SK-N-SH (cell line): Measurements from ENCODE around the gene MAN2A1. TPM values are rescaled to one million over a fixed set of nuclear protein-coding genes. Genes with fewer than 3 reads are reported as not detected.

ENCODE experiments used
- CTCF ChIA-PET: fragments of 300-600, 350-600 bp; formaldehyde crosslinking; extraction: SDS; loops from one replicate; lab custom pipeline; 2021; lab: Yijun Ruan, JAX
- POLR2A ChIA-PET: fragments of 350-600 bp; sonication (Branson Sonifier 250); formaldehyde crosslinking; extraction: SDS; loops from one replicate; lab custom pipeline; 2020; ENCODE audit warnings: antibody characterized with exemption, inconsistent platforms; lab: Yijun Ruan, JAX
- DNase-seq: peaks from one replicate; pipeline ENCODE4 v3.0.0; 2012
- H2AFZ ChIP-seq: fragments of 200-600 bp; sonication (generic); 2 replicates; pipeline ENCODE4 v1.8.1; 2016; ENCODE audit warnings: antibody characterized with exemption, mild to moderate bottlenecking, low read depth
- H3F3A ChIP-seq: fragments of 200-600 bp; sonication (generic); replicated peaks from 2 replicates; pipeline ENCODE3; 2016; ENCODE audit warnings: antibody characterized with exemption, mild to moderate bottlenecking; ENCODE audit not compliant: insufficient read depth
- H3K27ac ChIP-seq, 2 experiments: fragments of 200-500 bp in 1 of 2; fragments of 200-600 bp in 1 of 2; sonication (Bioruptor generic) in 1 of 2; sonication (generic), shearing (Covaris generic) in 1 of 2; 2 replicates each; pipeline versions ENCODE4 v1.5.1 to v1.6.1; 2014 to 2016; ENCODE audit warnings: low read depth in 2 of 2, inconsistent platforms in 1 of 2, low read length in 1 of 2, mild to moderate bottlenecking in 1 of 2, mixed read lengths in 1 of 2
- H3K27me3 ChIP-seq: fragments of 200-600 bp; sonication (generic), shearing (Covaris generic); 2 replicates; pipeline ENCODE4 v1.6.1; 2016; ENCODE audit warnings: mixed run types; ENCODE audit not compliant: insufficient read depth
- H3K36me3 ChIP-seq, 2 experiments: fragments of 200-500 bp in 1 of 2; fragments of 200-600 bp in 1 of 2; sonication (Bioruptor generic) in 1 of 2; sonication (generic) in 1 of 2; replicated peaks in 1 of 2; 2 replicates each; pipeline versions ENCODE3 to v1.5.1; 2014 to 2016; ENCODE audit warnings: low read length in 1 of 2, mild to moderate bottlenecking in 1 of 2; ENCODE audit not compliant: insufficient read depth in 2 of 2, control insufficient read depth in 1 of 2
- H3K4me1 ChIP-seq, 2 experiments: fragments of 200-500 bp in 1 of 2; fragments of 200-600 bp in 1 of 2; sonication (Bioruptor generic) in 1 of 2; sonication (generic), shearing (Covaris generic) in 1 of 2; 2 replicates each; pipeline versions ENCODE4 v1.5.1 to v1.6.1; 2014 to 2016; ENCODE audit warnings: low read depth in 1 of 2, low read length in 1 of 2, mixed run types in 1 of 2; ENCODE audit not compliant: insufficient read depth in 2 of 2, control insufficient read depth in 1 of 2
- H3K4me2 ChIP-seq: fragments of 200-600 bp; sonication (generic), shearing (Covaris generic); 2 replicates; pipeline ENCODE4 v1.6.1; 2017; ENCODE audit warnings: mixed run types
- H3K4me3 ChIP-seq, 2 experiments: fragments of 200-500 bp in 1 of 2; fragments of 200-600 bp in 1 of 2; sonication (Bioruptor generic) in 1 of 2; sonication (generic), shearing (Covaris generic) in 1 of 2; 2 replicates each; pipeline versions ENCODE4 v1.5.1 to v1.8.1; 2014 to 2016; ENCODE audit warnings: low read depth in 2 of 2, inconsistent platforms in 1 of 2, low read length in 1 of 2, mild to moderate bottlenecking in 1 of 2, mixed read lengths in 1 of 2, moderate library complexity in 1 of 2
- H3K79me2 ChIP-seq: fragments of 200-600 bp; sonication (generic); 2 replicates; pipeline ENCODE4 v1.8.1; 2017; ENCODE audit warnings: mild to moderate bottlenecking; ENCODE audit not compliant: insufficient read depth
- H3K9ac ChIP-seq: fragments of 200-600 bp; sonication (generic); 2 replicates; pipeline ENCODE4 v1.6.1; 2017; ENCODE audit warnings: mixed run types
- H3K9me2 ChIP-seq: fragments of 200-600 bp; sonication (generic); 2 replicates; pipeline ENCODE4 v1.6.1; 2017; ENCODE audit warnings: mixed run types
- H3K9me3 ChIP-seq: fragments of 200-600 bp; sonication (generic); 2 replicates; pipeline ENCODE4 v1.6.1; 2017; ENCODE audit warnings: mixed run types, mild to moderate bottlenecking, moderate library complexity
- H4K20me1 ChIP-seq: fragments of 200-600 bp; sonication (generic); 2 replicates; pipeline ENCODE4 v1.6.1; 2017; ENCODE audit warnings: mild to moderate bottlenecking, mixed run types; ENCODE audit not compliant: insufficient read depth
- EP300 ChIP-seq, 2 experiments: IDR thresholded peaks; 2 replicates each; pipeline versions ENCODE4 v1.4.0 to v1.6.1; 2012; ENCODE audit warnings: borderline replicate concordance in 1 of 2, low read depth in 1 of 2, low read length in 1 of 2
- FOXJ3 ChIP-seq: sonication (generic); formaldehyde crosslinking; IDR thresholded peaks from 2 replicates; pipeline ENCODE4 v1.5.1; 2020; ENCODE audit warnings: mild to moderate bottlenecking, missing genetic modification reagents
- GATA2 ChIP-seq: sonication (generic); formaldehyde crosslinking; IDR thresholded peaks from 2 replicates; pipeline ENCODE4 v1.5.0; 2020; ENCODE audit warnings: mild to moderate bottlenecking, missing genetic modification reagents
- JUND ChIP-seq: IDR thresholded peaks from 2 replicates; pipeline ENCODE4 v1.4.0; 2012
- POLR2AphosphoS5 ChIP-seq: IDR thresholded peaks from 2 replicates; pipeline ENCODE4 v1.6.1; 2012; ENCODE audit warnings: low read depth, low read length
- RAD21 ChIP-seq: IDR thresholded peaks from 2 replicates; pipeline ENCODE4 v1.6.1; 2012; ENCODE audit warnings: mild to moderate bottlenecking, low read length
- SIN3A ChIP-seq: IDR thresholded peaks from 2 replicates; pipeline ENCODE4 v1.6.1; 2012; ENCODE audit warnings: low read depth, mild to moderate bottlenecking, low read length, moderate library complexity, borderline replicate concordance
- TCF12 ChIP-seq: IDR thresholded peaks from 2 replicates; pipeline ENCODE4 v1.4.0; 2012
- WGBS: methylation state at CpG from one replicate; pipeline ENCODE4 v1.1.6; 2017; ENCODE audit warnings: low lambda C conversion rate; 5-methylcytosine and 5-hydroxymethylcytosine counted together
- polyA plus RNA-seq, 3 experiments: library from polyadenylated mRNA; depleted of rRNA; stranded (reverse); fragments of >200 nt; gene quantifications; 2 replicates each; pipeline ENCODE4 v1.2.3, GENCODE V29; 2012
- TF ChIP-seq, protein P1 (sequence below): IDR thresholded peaks from 2 replicates; pipeline ENCODE4 v1.6.1; 2012; ENCODE audit warnings: mild to moderate bottlenecking, low read depth, low read length, moderate library complexity
- TF ChIP-seq, protein P2 (sequence below): fragments of 200-600 bp; sonication (generic); IDR thresholded peaks from 2 replicates; pipeline ENCODE4 v1.6.1; 2017; ENCODE audit warnings: antibody characterized with exemption, mild to moderate bottlenecking, moderate library complexity
- TF ChIP-seq, protein P3 (sequence below): fragments of 150-350 bp; IDR thresholded peaks from 2 replicates; pipeline ENCODE4 v1.6.1; 2017; ENCODE audit warnings: antibody characterized with exemption, low read length, low read depth, borderline replicate concordance
- TF ChIP-seq, protein P4 (sequence below): IDR thresholded peaks from 2 replicates; pipeline ENCODE4; 2012
- TF ChIP-seq, protein P5 (sequence below): IDR thresholded peaks from 2 replicates; pipeline ENCODE4 v1.4.0; 2012; ENCODE audit warnings: low read depth, borderline replicate concordance
- TF ChIP-seq, protein P6 (sequence below): fragments of 150-350 bp; IDR thresholded peaks from 2 replicates; pipeline ENCODE4 v1.6.1; 2016; ENCODE audit warnings: mild to moderate bottlenecking, low read depth, low read length

The MAN2A1 gene
- polyA plus RNA-seq, 1 of the 3 experiments (the other 2 are of a cell fraction) = 19.7 TPM

DNA sequence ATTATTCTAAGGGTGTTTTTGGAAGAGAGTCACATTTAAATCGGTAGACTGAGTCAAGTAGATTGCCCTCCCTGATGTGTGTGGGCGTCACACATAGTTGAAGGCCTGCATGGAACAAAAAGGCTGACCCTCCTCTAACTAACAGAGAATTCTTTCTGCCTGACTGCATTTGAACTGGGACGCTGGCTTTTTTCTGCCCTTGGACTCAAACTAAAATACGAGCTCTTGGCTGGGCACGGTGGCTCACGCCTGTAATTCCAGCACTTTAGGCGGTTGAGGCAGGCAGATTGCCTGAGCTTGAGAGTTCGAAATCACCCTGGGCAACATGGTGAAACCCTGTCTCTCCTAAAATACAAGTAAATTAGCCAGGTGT lies 209.4 kb downstream of the MAN2A1 start:
- CTCF ChIA-PET = interaction anchor here (1.2 kb wide), 1 partner anchor 21 kb away, joined by 3 read pairs; no protein-coding TSS in a partner anchor
- no peak for DNase-seq

DNA sequence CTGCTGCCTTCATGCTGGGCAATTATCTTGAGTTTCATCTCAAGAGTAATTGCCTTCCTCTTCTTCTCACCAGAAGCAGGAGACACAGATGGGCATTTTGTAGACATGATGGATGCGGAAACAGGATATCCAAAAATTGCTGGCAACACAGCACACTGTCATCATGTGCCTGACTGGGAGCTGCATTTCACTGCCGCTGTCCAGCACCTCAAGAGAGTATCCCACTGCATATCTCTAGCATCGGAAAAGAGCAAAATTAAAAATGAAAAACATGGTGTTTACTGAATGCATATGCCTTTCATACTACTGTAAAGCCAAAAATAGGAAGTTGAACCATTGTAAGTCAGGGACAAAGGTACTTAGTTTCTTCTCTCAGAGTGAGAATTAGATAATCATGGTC lies 210.7 kb downstream of the MAN2A1 start:
- Histone ChIP-seq H3K27ac (no peak overlapping the region), H3K4me2 (no peak overlapping the region), H3K9me2 (no peaks in the 10 kb centered on the region), H3K79me2 (no peaks in the 10 kb centered on the region), H3K9me3 (no peaks in the 10 kb centered on the region), H3K4me3 (no peak overlapping the region), H3K4me1 (no peaks in the 10 kb centered on the region), H3F3A (no peaks in the 10 kb centered on the region), H3K27me3 (no peaks in the 10 kb centered on the region; the same call in 1 of the 2 replicates), H3K36me3 (no peaks in the 10 kb centered on the region), H2AFZ (no peak overlapping the region), H4K20me1 (no peaks in the 10 kb centered on the region), H3K9ac (no peak overlapping the region)
- ChIA-PET CTCF (no interaction called here), POLR2A (no interaction called here)
- WGBS = 83% methylated on average over 3 of the region's 3 CpGs
- no peak for DNase-seq
- TF ChIP-seq, protein P1, sequence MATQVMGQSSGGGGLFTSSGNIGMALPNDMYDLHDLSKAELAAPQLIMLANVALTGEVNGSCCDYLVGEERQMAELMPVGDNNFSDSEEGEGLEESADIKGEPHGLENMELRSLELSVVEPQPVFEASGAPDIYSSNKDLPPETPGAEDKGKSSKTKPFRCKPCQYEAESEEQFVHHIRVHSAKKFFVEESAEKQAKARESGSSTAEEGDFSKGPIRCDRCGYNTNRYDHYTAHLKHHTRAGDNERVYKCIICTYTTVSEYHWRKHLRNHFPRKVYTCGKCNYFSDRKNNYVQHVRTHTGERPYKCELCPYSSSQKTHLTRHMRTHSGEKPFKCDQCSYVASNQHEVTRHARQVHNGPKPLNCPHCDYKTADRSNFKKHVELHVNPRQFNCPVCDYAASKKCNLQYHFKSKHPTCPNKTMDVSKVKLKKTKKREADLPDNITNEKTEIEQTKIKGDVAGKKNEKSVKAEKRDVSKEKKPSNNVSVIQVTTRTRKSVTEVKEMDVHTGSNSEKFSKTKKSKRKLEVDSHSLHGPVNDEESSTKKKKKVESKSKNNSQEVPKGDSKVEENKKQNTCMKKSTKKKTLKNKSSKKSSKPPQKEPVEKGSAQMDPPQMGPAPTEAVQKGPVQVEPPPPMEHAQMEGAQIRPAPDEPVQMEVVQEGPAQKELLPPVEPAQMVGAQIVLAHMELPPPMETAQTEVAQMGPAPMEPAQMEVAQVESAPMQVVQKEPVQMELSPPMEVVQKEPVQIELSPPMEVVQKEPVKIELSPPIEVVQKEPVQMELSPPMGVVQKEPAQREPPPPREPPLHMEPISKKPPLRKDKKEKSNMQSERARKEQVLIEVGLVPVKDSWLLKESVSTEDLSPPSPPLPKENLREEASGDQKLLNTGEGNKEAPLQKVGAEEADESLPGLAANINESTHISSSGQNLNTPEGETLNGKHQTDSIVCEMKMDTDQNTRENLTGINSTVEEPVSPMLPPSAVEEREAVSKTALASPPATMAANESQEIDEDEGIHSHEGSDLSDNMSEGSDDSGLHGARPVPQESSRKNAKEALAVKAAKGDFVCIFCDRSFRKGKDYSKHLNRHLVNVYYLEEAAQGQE = peak; percentile 90
- TF ChIP-seq, protein P2, sequence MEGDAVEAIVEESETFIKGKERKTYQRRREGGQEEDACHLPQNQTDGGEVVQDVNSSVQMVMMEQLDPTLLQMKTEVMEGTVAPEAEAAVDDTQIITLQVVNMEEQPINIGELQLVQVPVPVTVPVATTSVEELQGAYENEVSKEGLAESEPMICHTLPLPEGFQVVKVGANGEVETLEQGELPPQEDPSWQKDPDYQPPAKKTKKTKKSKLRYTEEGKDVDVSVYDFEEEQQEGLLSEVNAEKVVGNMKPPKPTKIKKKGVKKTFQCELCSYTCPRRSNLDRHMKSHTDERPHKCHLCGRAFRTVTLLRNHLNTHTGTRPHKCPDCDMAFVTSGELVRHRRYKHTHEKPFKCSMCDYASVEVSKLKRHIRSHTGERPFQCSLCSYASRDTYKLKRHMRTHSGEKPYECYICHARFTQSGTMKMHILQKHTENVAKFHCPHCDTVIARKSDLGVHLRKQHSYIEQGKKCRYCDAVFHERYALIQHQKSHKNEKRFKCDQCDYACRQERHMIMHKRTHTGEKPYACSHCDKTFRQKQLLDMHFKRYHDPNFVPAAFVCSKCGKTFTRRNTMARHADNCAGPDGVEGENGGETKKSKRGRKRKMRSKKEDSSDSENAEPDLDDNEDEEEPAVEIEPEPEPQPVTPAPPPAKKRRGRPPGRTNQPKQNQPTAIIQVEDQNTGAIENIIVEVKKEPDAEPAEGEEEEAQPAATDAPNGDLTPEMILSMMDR = no peak

More for the DNA sequence above, 209.4 kb downstream of the MAN2A1 start:
- Histone ChIP-seq H3K79me2 (no peaks in the 10 kb centered on the region), H4K20me1 (no peaks in the 10 kb centered on the region), H3K4me2 (no peak overlapping the region)
- 74% methylated on average over 8 of the region's 8 CpGs for WGBS
- TF ChIP-seq, protein P3, sequence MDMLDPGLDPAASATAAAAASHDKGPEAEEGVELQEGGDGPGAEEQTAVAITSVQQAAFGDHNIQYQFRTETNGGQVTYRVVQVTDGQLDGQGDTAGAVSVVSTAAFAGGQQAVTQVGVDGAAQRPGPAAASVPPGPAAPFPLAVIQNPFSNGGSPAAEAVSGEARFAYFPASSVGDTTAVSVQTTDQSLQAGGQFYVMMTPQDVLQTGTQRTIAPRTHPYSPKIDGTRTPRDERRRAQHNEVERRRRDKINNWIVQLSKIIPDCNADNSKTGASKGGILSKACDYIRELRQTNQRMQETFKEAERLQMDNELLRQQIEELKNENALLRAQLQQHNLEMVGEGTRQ = no peak
- TF ChIP-seq TCF12 (no peak), SIN3A (no peak), RAD21 (no peak), POLR2AphosphoS5 (no peak), GATA2 (CRISPR knock-in tag) (no peak), JUND (no peak), FOXJ3 (CRISPR knock-in tag) (no peak), EP300 (IDR thresholded peaks at IDR 0.05; ENCODE audit: borderline replicate concordance in 1 of 2, low read depth in 1 of 2, low read length in 1 of 2) (no peak)
- TF ChIP-seq, protein P4, sequence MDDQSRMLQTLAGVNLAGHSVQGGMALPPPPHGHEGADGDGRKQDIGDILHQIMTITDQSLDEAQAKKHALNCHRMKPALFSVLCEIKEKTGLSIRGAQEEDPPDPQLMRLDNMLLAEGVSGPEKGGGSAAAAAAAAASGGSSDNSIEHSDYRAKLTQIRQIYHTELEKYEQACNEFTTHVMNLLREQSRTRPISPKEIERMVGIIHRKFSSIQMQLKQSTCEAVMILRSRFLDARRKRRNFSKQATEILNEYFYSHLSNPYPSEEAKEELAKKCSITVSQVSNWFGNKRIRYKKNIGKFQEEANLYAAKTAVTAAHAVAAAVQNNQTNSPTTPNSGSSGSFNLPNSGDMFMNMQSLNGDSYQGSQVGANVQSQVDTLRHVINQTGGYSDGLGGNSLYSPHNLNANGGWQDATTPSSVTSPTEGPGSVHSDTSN = no peak
- TF ChIP-seq, protein P5, sequence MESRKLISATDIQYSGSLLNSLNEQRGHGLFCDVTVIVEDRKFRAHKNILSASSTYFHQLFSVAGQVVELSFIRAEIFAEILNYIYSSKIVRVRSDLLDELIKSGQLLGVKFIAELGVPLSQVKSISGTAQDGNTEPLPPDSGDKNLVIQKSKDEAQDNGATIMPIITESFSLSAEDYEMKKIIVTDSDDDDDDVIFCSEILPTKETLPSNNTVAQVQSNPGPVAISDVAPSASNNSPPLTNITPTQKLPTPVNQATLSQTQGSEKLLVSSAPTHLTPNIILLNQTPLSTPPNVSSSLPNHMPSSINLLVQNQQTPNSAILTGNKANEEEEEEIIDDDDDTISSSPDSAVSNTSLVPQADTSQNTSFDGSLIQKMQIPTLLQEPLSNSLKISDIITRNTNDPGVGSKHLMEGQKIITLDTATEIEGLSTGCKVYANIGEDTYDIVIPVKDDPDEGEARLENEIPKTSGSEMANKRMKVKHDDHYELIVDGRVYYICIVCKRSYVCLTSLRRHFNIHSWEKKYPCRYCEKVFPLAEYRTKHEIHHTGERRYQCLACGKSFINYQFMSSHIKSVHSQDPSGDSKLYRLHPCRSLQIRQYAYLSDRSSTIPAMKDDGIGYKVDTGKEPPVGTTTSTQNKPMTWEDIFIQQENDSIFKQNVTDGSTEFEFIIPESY = no peak
- TF ChIP-seq, protein P6, sequence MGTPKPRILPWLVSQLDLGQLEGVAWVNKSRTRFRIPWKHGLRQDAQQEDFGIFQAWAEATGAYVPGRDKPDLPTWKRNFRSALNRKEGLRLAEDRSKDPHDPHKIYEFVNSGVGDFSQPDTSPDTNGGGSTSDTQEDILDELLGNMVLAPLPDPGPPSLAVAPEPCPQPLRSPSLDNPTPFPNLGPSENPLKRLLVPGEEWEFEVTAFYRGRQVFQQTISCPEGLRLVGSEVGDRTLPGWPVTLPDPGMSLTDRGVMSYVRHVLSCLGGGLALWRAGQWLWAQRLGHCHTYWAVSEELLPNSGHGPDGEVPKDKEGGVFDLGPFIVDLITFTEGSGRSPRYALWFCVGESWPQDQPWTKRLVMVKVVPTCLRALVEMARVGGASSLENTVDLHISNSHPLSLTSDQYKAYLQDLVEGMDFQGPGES = no peak
- TF ChIP-seq, all 33 proteins: peak for 0
- POLR2A ChIA-PET = no interaction called here
- Histone ChIP-seq H3K4me3 (no peak overlapping the region), H2AFZ (no peak overlapping the region), H3K4me1 (no peaks in the 10 kb centered on the region), H3K27ac (no peak overlapping the region), H3K36me3 (no peaks in the 10 kb centered on the region), H3K9me3 (no peaks in the 10 kb centered on the region), H3K27me3 (no peaks in the 10 kb centered on the region; the same call in 1 of the 2 replicates), H3K9me2 (no peaks in the 10 kb centered on the region), H3K9ac (no peak overlapping the region), H3F3A (no peaks in the 10 kb centered on the region)
